H1 (cell line): ENCODE measurements around the gene CAMTA1. TPM values are rescaled to one million over a fixed set of nuclear protein-coding genes. Genes with fewer than 3 reads are reported as not detected.

Experiments
- GABPA ChIP-seq: IDR thresholded peaks from 2 replicates; pipeline ENCODE4 v1.6.1; 2011; ENCODE audit warnings: mild to moderate bottlenecking, low read length, moderate library complexity, borderline replicate concordance; ENCODE audit not compliant: insufficient read depth
- KDM4A ChIP-seq: IDR thresholded peaks from one replicate; pipeline ENCODE4 v1.7.1; 2012; ENCODE audit warnings: low read depth, mild to moderate bottlenecking, moderate library complexity, low read length, inconsistent platforms; ENCODE audit not compliant: severe bottlenecking
- POLR2A ChIP-seq, 2 experiments: IDR thresholded peaks; 1 replicate in 1 of 2; 2 replicates in 1 of 2; pipeline ENCODE4 v1.6.1; 2011; ENCODE audit warnings: low read depth in 2 of 2, low read length in 2 of 2, mild to moderate bottlenecking in 2 of 2; ENCODE audit errors: control extremely low read depth in 1 of 2
- SAP30 ChIP-seq: fragments of 300-600 bp; sonication (generic); IDR thresholded peaks from 2 replicates; pipeline ENCODE4 v1.7.1; 2012; ENCODE audit warnings: low read length, moderate library complexity, mild to moderate bottlenecking, inconsistent platforms; ENCODE audit not compliant: insufficient read depth, insufficient replicate concordance
- SRF ChIP-seq: IDR thresholded peaks from 2 replicates; pipeline ENCODE4 v1.6.1; 2011; ENCODE audit warnings: mild to moderate bottlenecking, low read depth, low read length, moderate library complexity
- TAF1 ChIP-seq: IDR thresholded peaks from 2 replicates; pipeline ENCODE4 v1.6.1; 2011; ENCODE audit warnings: mild to moderate bottlenecking, low read depth, low read length
- TEAD4 ChIP-seq: IDR thresholded peaks from 2 replicates; pipeline ENCODE4 v1.6.1; 2012; ENCODE audit warnings: low read depth, low read length, inconsistent platforms, mixed read lengths
- ZNF274 ChIP-seq: IDR thresholded peaks from 2 replicates; pipeline ENCODE4 v1.7.0; 2012; ENCODE audit warnings: low read length, borderline replicate concordance; ENCODE audit errors: extremely low read depth
- polyA plus RNA-seq, 7 experiments: library from polyadenylated mRNA; depleted of rRNA in 3 of 7; stranded (reverse) in 5 of 7; unstranded in 2 of 7; fragments of >200 nt in 5 of 7; fragments of 200-250 nt in 2 of 7; gene quantifications; 1 replicate in 5 of 7; 2 replicates in 1 of 7; 4 replicates in 1 of 7; pipeline versions ENCODE4 v1.2.1 to v1.2.3, GENCODE V29; 2011 to 2013; ENCODE audit warnings: missing spikeins in 2 of 7, mixed read lengths in 2 of 7
- total RNA-seq: library from RNA; stranded (reverse); fragmentation: NEBNext Ultra II Directional; extraction: Animal tissue kit (Norgen Biotek cat#: 25700); gene quantifications from 2 replicates; pipeline ENCODE4 v1.2.1, GENCODE V29; 2021

CAMTA1 gene
- total and polyA plus RNA-seq, 2 of the 8 experiments (the other 6 are each of a cell fraction or from before 2014, with no cell fraction given): 65.0 to 119 TPM

DNA sequence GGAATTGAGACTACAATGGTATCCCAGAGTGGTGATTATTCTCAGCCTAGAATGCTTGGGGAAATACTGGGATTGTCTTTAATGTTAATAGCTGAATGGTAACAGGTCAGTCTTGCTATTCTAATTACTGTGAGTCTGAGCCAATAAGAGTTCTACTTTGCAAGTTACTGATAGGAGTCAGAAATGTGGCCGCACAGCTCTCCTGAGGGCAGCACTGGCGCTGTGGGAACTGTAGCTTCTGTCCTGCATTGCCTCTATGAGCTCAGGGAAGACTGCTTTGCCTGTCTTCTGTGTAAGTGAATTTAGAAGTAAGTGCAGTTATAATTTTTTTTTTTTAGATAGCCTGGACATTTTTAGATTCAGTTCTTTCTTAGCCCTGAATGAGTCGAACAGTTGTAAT, 975.8 kb downstream of the CAMTA1 start (continued):
- TF ChIP-seq GABPA (no peak), ZNF274 (no peak), POLR2A (IDR thresholded peaks at IDR 0.05; ENCODE audit: control extremely low read depth in 1 of 2, low read depth in 2 of 2, low read length in 2 of 2) (no peak), TAF1 (no peak), KDM4A (no peak), SAP30 (no peak), TEAD4 (no peak), SRF (no peak)
